ENCODE results near the gene KLK12.

Gene KLK12

DNA sequence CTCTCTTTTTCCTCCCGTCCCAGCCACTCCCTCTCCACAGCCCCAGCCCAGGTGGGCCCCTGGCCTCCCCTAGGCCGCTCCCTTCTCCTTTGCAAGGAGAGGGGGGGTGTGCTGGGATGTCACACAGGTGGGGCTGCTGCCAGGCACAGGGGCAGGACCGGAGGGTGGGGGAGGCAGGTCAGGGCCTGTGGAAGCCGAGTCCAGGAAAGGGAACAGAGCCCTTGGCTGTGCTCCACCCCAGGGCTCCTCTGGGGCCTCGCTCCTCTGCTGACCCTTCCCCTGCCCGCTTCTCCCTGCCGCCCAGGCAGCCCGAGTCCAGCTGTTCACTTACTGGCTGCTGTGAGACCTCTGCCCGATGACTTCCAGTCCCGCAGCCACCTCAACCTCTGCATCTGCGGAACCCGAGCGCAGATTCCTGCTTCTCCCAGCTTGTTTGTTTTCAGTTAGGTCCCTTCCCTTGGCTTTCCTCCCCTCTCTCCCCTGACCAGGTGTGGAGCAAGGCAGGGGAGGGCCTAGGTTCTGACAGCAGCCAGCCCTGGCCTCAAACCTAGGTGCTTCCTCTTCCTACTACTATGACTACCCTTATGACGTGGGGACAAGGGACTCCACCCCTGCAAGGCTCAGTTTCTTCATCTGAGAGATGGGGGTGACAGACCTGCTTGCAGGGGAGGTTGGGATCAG, 7.5 kb downstream of the KLK12 start:
- no peak for DNase-seq (ENCODE audit: low read depth)
- no peak overlapping the region for H3K4me3 ChIP-seq (ENCODE audit: low read depth, low read length)
- TF ChIP-seq CTCF (IDR thresholded peaks at IDR 0.05; ENCODE audit: low read depth, low read length, missing control alignments), result no peak
- in situ Hi-C loops (cut with HindIII; ENCODE audit: low sequenced_read_pairs), result no loop called here

GRCh38 chr19:51026554-51026831, 8.3 kb downstream of the KLK12 start, which contains the start of gene KLK11:
Gene KLK11 (minus strand): TSS chr19:51026616. CDS start chr19:51025631, 985 bp downstream.
- in situ Hi-C loops (cut with HindIII; ENCODE audit: low sequenced_read_pairs), result no loop called here
- H3K4me3 ChIP-seq (ENCODE audit: low read depth, low read length), result no peak within 1 kb of the TSS
- no peak for DNase-seq (ENCODE audit: low read depth)
- no peak for TF ChIP-seq CTCF (IDR thresholded peaks at IDR 0.05; ENCODE audit: low read depth, low read length, missing control alignments)

DNA sequence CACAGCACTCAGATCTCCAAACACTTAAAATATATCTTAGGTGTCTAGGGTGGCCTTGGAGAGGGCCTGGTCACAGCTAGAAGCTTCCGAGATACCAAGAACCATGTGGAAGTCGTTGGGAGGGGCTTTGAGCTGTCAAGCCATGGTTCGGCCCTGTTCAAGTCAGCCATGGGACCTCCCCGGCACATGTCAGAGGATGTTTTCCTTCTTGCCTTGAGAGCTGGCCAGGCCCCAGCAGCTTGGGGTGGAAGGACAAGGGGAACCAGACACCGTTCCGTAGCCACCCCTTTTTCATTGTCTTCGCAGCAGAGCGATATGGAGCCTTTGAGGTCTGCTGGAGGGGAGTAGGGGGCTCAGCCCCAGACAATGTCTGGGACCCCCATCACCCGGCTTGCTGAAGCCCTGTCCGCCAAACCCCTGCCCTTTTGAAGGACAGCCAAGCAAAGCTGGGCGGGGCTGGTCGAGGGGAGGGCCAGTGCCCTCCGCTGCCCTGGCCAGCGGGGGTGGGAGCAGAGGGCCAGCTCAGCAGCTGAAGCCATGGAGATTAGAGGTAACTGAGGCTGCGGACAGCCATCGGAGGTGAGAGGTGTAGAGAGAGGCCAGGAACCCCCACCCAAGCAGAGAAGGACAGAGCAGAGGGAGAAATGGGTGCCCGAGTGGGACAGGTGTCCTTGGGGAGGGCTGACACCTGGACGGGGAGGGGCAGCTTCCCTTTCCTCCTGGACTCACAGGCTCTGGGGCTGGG, 8.8 kb downstream of the KLK12 start:
- in situ Hi-C loops (cut with HindIII; ENCODE audit: low sequenced_read_pairs), result no loop called here
- no peak for TF ChIP-seq CTCF (IDR thresholded peaks at IDR 0.05; ENCODE audit: low read depth, low read length, missing control alignments)
- H3K4me3 ChIP-seq (ENCODE audit: low read depth, low read length), result no peak overlapping the region
- DNase-seq (ENCODE audit: low read depth), result no peak

- no peak for TF ChIP-seq CTCF (IDR thresholded peaks at IDR 0.05; ENCODE audit: low read depth, low read length, missing control alignments)
- in situ Hi-C loops (cut with HindIII; ENCODE audit: low sequenced_read_pairs), result no loop called here
- DNase-seq (ENCODE audit: low read depth), result no peak
- no peak overlapping the region for H3K4me3 ChIP-seq (ENCODE audit: low read depth, low read length)
Measured at GRCh38 chr19:51025401-51025800, 9.4 kb downstream of the KLK12 start.

DNA sequence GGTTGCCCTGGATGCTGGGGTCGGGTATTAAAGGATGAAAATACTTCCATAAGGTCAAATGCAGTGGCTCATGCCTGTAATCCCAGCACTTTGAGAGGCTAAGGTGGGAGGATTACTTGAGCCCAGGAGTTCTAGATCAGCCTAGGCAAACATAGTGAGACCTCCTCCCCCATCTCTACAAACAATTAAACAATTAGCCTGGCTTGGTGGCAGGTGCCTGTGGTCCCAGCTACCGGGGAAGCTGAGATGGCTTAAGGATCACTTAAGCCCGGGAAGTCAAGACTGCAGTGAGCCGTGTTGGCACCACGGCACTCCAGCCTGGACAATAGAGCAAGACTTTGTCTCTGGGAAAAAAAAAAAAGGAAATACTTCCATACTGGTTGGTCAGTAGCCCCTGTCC, 9.9 kb downstream of the KLK12 start:
- no peak overlapping the region for H3K4me3 ChIP-seq (ENCODE audit: low read depth, low read length)
- in situ Hi-C loops (cut with HindIII; ENCODE audit: low sequenced_read_pairs), result no loop called here
- TF ChIP-seq CTCF (IDR thresholded peaks at IDR 0.05; ENCODE audit: low read depth, low read length, missing control alignments), result no peak
- DNase-seq (ENCODE audit: low read depth), result no peak

GRCh38 chr19:51023946-51024345, 10.9 kb downstream of the KLK12 start:
- no peak overlapping the region for H3K4me3 ChIP-seq (ENCODE audit: low read depth, low read length)
- in situ Hi-C loops (cut with HindIII; ENCODE audit: low sequenced_read_pairs), result no loop called here
- no peak for DNase-seq (ENCODE audit: low read depth)
- TF ChIP-seq CTCF (IDR thresholded peaks at IDR 0.05; ENCODE audit: low read depth, low read length, missing control alignments), result no peak

Measured in astrocyte of the cerebellum (primary cell).